Caco-2 (cell line): Measurements from ENCODE around the gene MOV10L1. TPM values are rescaled to one million over a fixed set of nuclear protein-coding genes. Genes with fewer than 3 reads are reported as not detected.

Source experiments
- BruUV-seq: library from RNA; stranded (reverse); fragments of 400-500 nt; replicated peaks from 2 replicates; lab custom pipeline; 2021; lab: Mats Ljungman, UMichigan
- CTCF ChIA-PET: fragments of 300-600 bp; sonication (Branson Sonifier 250); formaldehyde crosslinking; loops from one replicate; lab custom pipeline; 2022; ENCODE audit warnings: antibody characterized with exemption; lab: Charles Lee
- POLR2A ChIA-PET: fragments of 300-600 bp; sonication (Branson Sonifier 250); formaldehyde crosslinking; loops from one replicate; lab custom pipeline; 2022; ENCODE audit warnings: antibody characterized with exemption; lab: Charles Lee
- DNase-seq, 2 experiments: peaks; one replicate each; pipeline versions ENCODE4 v3.0.0 to v3.0.0-alpha.2; 2020 to 2022
- H3K27me3 ChIP-seq: replicated peaks from 2 replicates; pipeline ENCODE4 v1.6.0; 2011; ENCODE audit warnings: low read length; ENCODE audit not compliant: control insufficient read depth, insufficient read depth
- H3K36me3 ChIP-seq: 2 replicates; pipeline ENCODE4 v1.5.1; 2011; ENCODE audit warnings: low read length; ENCODE audit not compliant: control insufficient read depth, insufficient read depth
- H3K4me1 ChIP-seq: fragments of 250-450 bp; sonication (Bioruptor Pico); 2 replicates; pipeline ENCODE4 v1.5.1; 2020; ENCODE audit warnings: mild to moderate bottlenecking
- H3K4me3 ChIP-seq: 2 replicates; pipeline ENCODE4 v1.5.1; 2011; ENCODE audit warnings: low read depth, mild to moderate bottlenecking, control low read depth, low read length
- H3K9me3 ChIP-seq: fragments of 250-450 bp; sonication (Bioruptor Pico); 2 replicates; pipeline ENCODE4 v1.5.1; 2020; ENCODE audit warnings: mild to moderate bottlenecking, moderate library complexity
- H3K27ac Mint-ChIP-seq: one replicate; pipeline ENCODE4 v1.8.0; 2022; ENCODE audit warnings: mixed read lengths; ENCODE audit not compliant: unreplicated experiment
- H3K27me3 Mint-ChIP-seq: one replicate; pipeline ENCODE4 v1.8.0; 2022; ENCODE audit warnings: mixed read lengths; ENCODE audit not compliant: insufficient read depth, unreplicated experiment
- H3K36me3 Mint-ChIP-seq: one replicate; pipeline ENCODE4 v1.8.0; 2022; ENCODE audit warnings: mild to moderate bottlenecking, mixed read lengths; ENCODE audit not compliant: insufficient read depth, unreplicated experiment
- H3K4me1 Mint-ChIP-seq: one replicate; pipeline ENCODE4 v1.8.0; 2022; ENCODE audit warnings: low read depth, mixed read lengths; ENCODE audit not compliant: unreplicated experiment
- H3K4me3 Mint-ChIP-seq: one replicate; pipeline ENCODE4 v1.8.0; 2022; ENCODE audit warnings: mild to moderate bottlenecking, moderate library complexity, mixed read lengths; ENCODE audit not compliant: unreplicated experiment
- H3K9me3 Mint-ChIP-seq: one replicate; pipeline ENCODE4 v1.8.0; 2022; ENCODE audit warnings: mixed read lengths; ENCODE audit not compliant: unreplicated experiment
- CTCF ChIP-seq, 2 experiments: fragments of 200-600 bp in 1 of 2; IDR thresholded peaks; 1 replicate in 1 of 2; 2 replicates in 1 of 2; pipeline versions ENCODE4 v1.5.1 to v1.8.0; 2011 to 2022; ENCODE audit warnings: antibody characterized with exemption in 1 of 2, control low read depth in 1 of 2, inconsistent platforms in 1 of 2, low read depth in 1 of 2, low read length in 1 of 2, mild to moderate bottlenecking in 1 of 2, moderate library complexity in 1 of 2; ENCODE audit not compliant: insufficient read depth in 1 of 2, severe bottlenecking in 1 of 2, unreplicated experiment in 1 of 2
- intact Hi-C: fragments of 100-400 bp; cut with micrococcal nuclease; formaldehyde crosslinking; loops from one replicate; pipeline ENCODE4 v1.10.0; 2022; ENCODE audit not compliant: unreplicated experiment
- total RNA-seq: library from RNA; stranded (reverse); gene quantifications from 2 replicates; pipeline ENCODE4 v1.2.3, GENCODE V29; 2022

The MOV10L1 gene
- total RNA-seq, 1 experiment from 2014 or later = not detected

- Histone ChIP-seq H3K27me3 (no peaks in the 10 kb centered on the region), H3K4me1 (peaks cover 11% of the 10 kb centered on the region; the same call in 1 of the 2 replicates), H3K36me3 (no peaks in the 10 kb centered on the region), H3K4me3 (no peak overlapping the region), H3K9me3 (no peaks in the 10 kb centered on the region)
- POLR2A ChIA-PET = no interaction called here
- Mint-ChIP-seq H3K27me3 (peaks cover 3% of the 10 kb centered on the region), H3K36me3 (no peaks in the 10 kb centered on the region), H3K4me3 (no peak overlapping the region), H3K9me3 (no peaks in the 10 kb centered on the region), H3K27ac (no peak overlapping the region), H3K4me1 (no peaks in the 10 kb centered on the region)
- DNase-seq = no peak
- TF ChIP-seq CTCF (IDR thresholded peaks at IDR 0.05; ENCODE audit: insufficient read depth in 1 of 2, low read depth in 1 of 2, low read length in 1 of 2, severe bottlenecking in 1 of 2, unreplicated experiment in 1 of 2) = no peak
- CTCF ChIA-PET = no interaction called here
- intact Hi-C loops = no loop called here
- no TSS peak for BruUV-seq
These were observed 84.2 kb downstream of the MOV10L1 start for GRCh38 chr22:50173983-50174355.

GRCh38 chr22:50174382-50175190 lies 84.8 kb downstream of the MOV10L1 start:
- Histone ChIP-seq H3K9me3 (no peaks in the 10 kb centered on the region), H3K27me3 (no peaks in the 10 kb centered on the region), H3K4me3 (no peak overlapping the region), H3K4me1 (peaks cover 13% of the 10 kb centered on the region; the same call in 1 of the 2 replicates), H3K36me3 (no peaks in the 10 kb centered on the region)
- DNase-seq = no peak
- ChIA-PET POLR2A (no interaction called here), CTCF (no interaction called here)
- intact Hi-C loops = no loop called here
- Mint-ChIP-seq H3K4me1 (peaks cover 2% of the 10 kb centered on the region), H3K36me3 (no peaks in the 10 kb centered on the region), H3K4me3 (no peak overlapping the region), H3K9me3 (no peaks in the 10 kb centered on the region), H3K27ac (no peak overlapping the region), H3K27me3 (peaks cover 3% of the 10 kb centered on the region)
- no peak for TF ChIP-seq CTCF (IDR thresholded peaks at IDR 0.05; ENCODE audit: insufficient read depth in 1 of 2, low read depth in 1 of 2, low read length in 1 of 2, severe bottlenecking in 1 of 2, unreplicated experiment in 1 of 2)
- BruUV-seq = no TSS peak

GRCh38 chr22:50175191-50175461 lies 85.3 kb downstream of the MOV10L1 start:
- intact Hi-C loops = no loop called here
- peaks cover 3% of the 10 kb centered on the region for H3K27me3 Mint-ChIP-seq
- H3K36me3 Mint-ChIP-seq = no peaks in the 10 kb centered on the region
- no peak for TF ChIP-seq CTCF (IDR thresholded peaks at IDR 0.05; ENCODE audit: insufficient read depth in 1 of 2, low read depth in 1 of 2, low read length in 1 of 2, severe bottlenecking in 1 of 2, unreplicated experiment in 1 of 2)
- Histone ChIP-seq H3K27me3 (no peaks in the 10 kb centered on the region), H3K4me1 (peaks cover 17% of the 10 kb centered on the region; the same call in 1 of the 2 replicates), H3K36me3 (no peaks in the 10 kb centered on the region), H3K9me3 (no peaks in the 10 kb centered on the region), H3K4me3 (no peak overlapping the region)
- H3K9me3 Mint-ChIP-seq = no peaks in the 10 kb centered on the region
- no peak overlapping the region for H3K27ac Mint-ChIP-seq
- H3K4me3 Mint-ChIP-seq = no peak overlapping the region
- BruUV-seq = no TSS peak
- ChIA-PET CTCF (no interaction called here), POLR2A (no interaction called here)
- peaks cover 7% of the 10 kb centered on the region for H3K4me1 Mint-ChIP-seq
- DNase-seq = no peak
